HepG2 (cell line): ENCODE measurements around the gene ZBTB7A. TPM values are rescaled to one million over a fixed set of nuclear protein-coding genes. Genes with fewer than 3 reads are reported as not detected.

Source experiments
- ARNT ChIP-seq: fragments of 450-650 bp; IDR thresholded peaks from 2 replicates; pipeline ENCODE4 v1.6.1; 2017
- DRAP1 ChIP-seq: IDR thresholded peaks from 2 replicates; pipeline ENCODE4 v1.6.1; 2016; ENCODE audit warnings: missing genetic modification reagents, missing compliant biosample characterization
- FOXA1 ChIP-seq, 2 experiments: fragments of 450-650 bp in 1 of 2; sonication (generic) in 1 of 2; formaldehyde crosslinking in 1 of 2; IDR thresholded peaks; 2 replicates each; pipeline versions ENCODE4 v1.4.0 to v1.6.1; 2016 to 2020; ENCODE audit warnings: missing genetic modification reagents in 1 of 2
- FOXA3 ChIP-seq: IDR thresholded peaks from 2 replicates; pipeline ENCODE4 v1.6.1; 2016; ENCODE audit warnings: missing genetic modification reagents, missing compliant biosample characterization
- MYNN ChIP-seq: sonication (generic); formaldehyde crosslinking; IDR thresholded peaks from 2 replicates; pipeline ENCODE4 v1.4.0; 2020; ENCODE audit warnings: mild to moderate bottlenecking, low read depth, missing genetic modification reagents
- NRL ChIP-seq: sonication (generic); formaldehyde crosslinking; IDR thresholded peaks from 2 replicates; pipeline ENCODE4 v1.5.0; 2020; ENCODE audit warnings: missing genetic modification reagents, mild to moderate bottlenecking, moderate library complexity, borderline replicate concordance
- PLSCR1 ChIP-seq: sonication (generic); formaldehyde crosslinking; IDR thresholded peaks from 2 replicates; pipeline ENCODE4 v1.5.0; 2020; ENCODE audit warnings: missing genetic modification reagents, mild to moderate bottlenecking, borderline replicate concordance
- PRMT3 ChIP-seq: sonication (generic); formaldehyde crosslinking; IDR thresholded peaks from 2 replicates; pipeline ENCODE4 v1.8.1; 2022; ENCODE audit warnings: low read depth, mild to moderate bottlenecking, moderate library complexity, missing genetic modification reagents, borderline replicate concordance
- RBAK ChIP-seq: sonication (generic); formaldehyde crosslinking; IDR thresholded peaks from 2 replicates; pipeline ENCODE4 v1.5.1; 2020; ENCODE audit warnings: mild to moderate bottlenecking, missing genetic modification reagents
- SKIL ChIP-seq: sonication (generic); formaldehyde crosslinking; IDR thresholded peaks from 2 replicates; pipeline ENCODE4 v1.8.0; 2022; ENCODE audit warnings: missing genetic modification reagents, mild to moderate bottlenecking, moderate library complexity, borderline replicate concordance
- SNAPC2 ChIP-seq: sonication (generic); formaldehyde crosslinking; IDR thresholded peaks from 2 replicates; pipeline ENCODE4 v1.8.1; 2022; ENCODE audit warnings: mild to moderate bottlenecking, missing genetic modification reagents
- SNAPC4 ChIP-seq: sonication (generic); formaldehyde crosslinking; IDR thresholded peaks from 2 replicates; pipeline ENCODE4 v1.4.0; 2020; ENCODE audit warnings: mild to moderate bottlenecking, missing genetic modification reagents
- SRSF4 ChIP-seq: fragments of 200-400 bp; formaldehyde crosslinking; IDR thresholded peaks from one replicate; pipeline ENCODE4 v1.6.1; 2018; ENCODE audit warnings: mild to moderate bottlenecking, low read depth, low read length, moderate library complexity; ENCODE audit not compliant: poor library complexity, severe bottlenecking
- SUZ12 ChIP-seq: fragments of 150-350 bp; IDR thresholded peaks from 2 replicates; pipeline ENCODE4 v1.6.1; 2014; ENCODE audit warnings: low read depth, low read length
- ZNF138 ChIP-seq: sonication (generic); formaldehyde crosslinking; IDR thresholded peaks from 2 replicates; pipeline ENCODE4 v1.5.0; 2020; ENCODE audit warnings: mild to moderate bottlenecking, low read depth, missing genetic modification reagents
- ZNF180 ChIP-seq: sonication (generic); formaldehyde crosslinking; IDR thresholded peaks from 2 replicates; pipeline ENCODE4 v1.4.0; 2020; ENCODE audit warnings: low read depth, missing genetic modification reagents, borderline replicate concordance
- ZNF20 ChIP-seq: sonication (generic); formaldehyde crosslinking; IDR thresholded peaks from 2 replicates; pipeline ENCODE4 v1.4.0; 2020; ENCODE audit warnings: mild to moderate bottlenecking, moderate library complexity, missing genetic modification reagents
- ZNF33A ChIP-seq: sonication (generic); formaldehyde crosslinking; IDR thresholded peaks from 2 replicates; pipeline ENCODE4 v1.5.1; 2020; ENCODE audit warnings: missing genetic modification reagents, mild to moderate bottlenecking, moderate library complexity, borderline replicate concordance
- ZNF563 ChIP-seq: sonication (generic); formaldehyde crosslinking; IDR thresholded peaks from 2 replicates; pipeline ENCODE4 v1.8.0; 2022; ENCODE audit warnings: mild to moderate bottlenecking, moderate library complexity, missing genetic modification reagents
- ZNF619 ChIP-seq: sonication (generic); formaldehyde crosslinking; IDR thresholded peaks from 2 replicates; pipeline ENCODE4 v1.4.0; 2020; ENCODE audit warnings: mild to moderate bottlenecking, missing genetic modification reagents
- ZNF703 ChIP-seq: sonication (generic); formaldehyde crosslinking; IDR thresholded peaks from 2 replicates; pipeline ENCODE4 v1.5.1; 2020; ENCODE audit warnings: missing genetic modification reagents, mild to moderate bottlenecking, moderate library complexity, borderline replicate concordance
- polyA plus RNA-seq, 8 experiments: library from polyadenylated mRNA; depleted of rRNA in 3 of 8; stranded (reverse) in 7 of 8; unstranded in 1 of 8; fragments of >200 nt; fragmentation: Illumina TruSeq in 4 of 8; extraction: Trizol in 4 of 8; gene quantifications; 2 replicates each; pipeline versions ENCODE4 v1.2.1 to v1.2.3, GENCODE V29; 2011 to 2016; ENCODE audit warnings: low read depth in 4 of 8, missing spikeins in 1 of 8, mixed read lengths in 1 of 8; ENCODE audit not compliant: insufficient read depth in 1 of 8
- total RNA-seq, 5 experiments: library from RNA; depleted of rRNA; stranded (reverse); fragments of >200 nt; fragmentation: Illumina TruSeq; extraction: Trizol; gene quantifications; 2 replicates each; pipeline ENCODE4 v1.2.3, GENCODE V29; 2016; ENCODE audit warnings: low read depth in 1 of 5

The ZBTB7A gene
- total and polyA plus RNA-seq, 2 of the 13 experiments (the other 11 are each of a cell fraction or from before 2014, with no cell fraction given): 3.6 to 4.0 TPM

- TF ChIP-seq FOXA1 (IDR thresholded peaks at IDR 0.05) (no peak), FOXA1 (CRISPR knock-in tag; IDR thresholded peaks at IDR 0.05) (no peak), SRSF4 (no peak), PLSCR1 (CRISPR knock-in tag) (no peak), ARNT (no peak), RBAK (CRISPR knock-in tag) (no peak), ZNF563 (CRISPR knock-in tag) (0 out of 2 replicates have a peak, but pooled peaks have one; percentile 9), DRAP1 (CRISPR knock-in tag) (no peak), ZNF33A (CRISPR knock-in tag) (no peak), SKIL (CRISPR knock-in tag) (0 out of 2 replicates have a peak, but pooled peaks have one; percentile 3), SNAPC4 (CRISPR knock-in tag) (0 out of 2 replicates have a peak, but pooled peaks have one; percentile 4), FOXA3 (CRISPR knock-in tag) (no peak), MYNN (no peak), ZNF619 (CRISPR knock-in tag) (no peak), ZNF180 (no peak), PRMT3 (CRISPR knock-in tag) (no peak), SNAPC2 (CRISPR knock-in tag) (no peak), ZNF20 (CRISPR knock-in tag) (no peak), NRL (CRISPR knock-in tag) (no peak), ZNF138 (CRISPR knock-in tag) (no peak), ZNF703 (no peak), SUZ12 (no peak)
Measured at GRCh38 chr19:4058693-4059452, 7.8 kb downstream of the ZBTB7A start (continued).
